Tibial nerve (tissue), 3 donors: ENCODE data around the gene TSPAN32.
"Not testable (repeated sequence)": the region's sequence is repeated elsewhere in the genome, so short reads cannot be mapped to it uniquely, and the experiment has no call there.

Experiments
- POLR2A ChIP-seq, 2 donors: fragments of 450-650 bp; IDR thresholded peaks; one replicate each; pipeline ENCODE4 v1.6.1; 2017; ENCODE audit warnings: antibody characterized with exemption in 2 of 2, mild to moderate bottlenecking in 2 of 2, moderate library complexity in 2 of 2
- TF ChIP-seq, protein P1 (sequence below), 5 experiments: fragments of 200-600 bp in 3 of 5; fragments of 450-650 bp in 2 of 5; sonication (generic) in 3 of 5; IDR thresholded peaks; one replicate each; pipeline ENCODE4 v1.5.1; 2016 to 2019; ENCODE audit warnings: antibody characterized with exemption in 5 of 5, mild to moderate bottlenecking in 3 of 5, moderate library complexity in 2 of 5

DNA sequence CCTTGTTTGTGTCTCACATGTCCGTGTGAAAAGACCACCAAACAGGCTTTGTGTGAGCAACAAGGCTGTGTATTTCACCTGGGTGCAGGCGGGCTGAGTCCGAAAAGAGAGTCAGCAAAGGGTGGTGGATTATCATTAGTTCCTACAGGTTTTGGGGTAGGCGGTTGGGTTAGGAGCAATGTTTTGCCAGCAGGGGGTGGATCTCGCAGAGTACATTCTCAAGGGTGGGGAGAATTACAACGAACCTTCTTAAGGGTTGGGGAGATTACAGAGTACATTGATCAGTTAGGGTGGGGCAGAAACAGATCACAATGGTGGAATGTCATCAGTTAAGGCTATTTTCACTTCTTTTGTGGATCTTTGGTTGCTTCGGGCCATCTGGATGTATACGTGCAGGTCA is 36.9 kb downstream of the TSPAN32 start:
- TF ChIP-seq, protein P1, sequence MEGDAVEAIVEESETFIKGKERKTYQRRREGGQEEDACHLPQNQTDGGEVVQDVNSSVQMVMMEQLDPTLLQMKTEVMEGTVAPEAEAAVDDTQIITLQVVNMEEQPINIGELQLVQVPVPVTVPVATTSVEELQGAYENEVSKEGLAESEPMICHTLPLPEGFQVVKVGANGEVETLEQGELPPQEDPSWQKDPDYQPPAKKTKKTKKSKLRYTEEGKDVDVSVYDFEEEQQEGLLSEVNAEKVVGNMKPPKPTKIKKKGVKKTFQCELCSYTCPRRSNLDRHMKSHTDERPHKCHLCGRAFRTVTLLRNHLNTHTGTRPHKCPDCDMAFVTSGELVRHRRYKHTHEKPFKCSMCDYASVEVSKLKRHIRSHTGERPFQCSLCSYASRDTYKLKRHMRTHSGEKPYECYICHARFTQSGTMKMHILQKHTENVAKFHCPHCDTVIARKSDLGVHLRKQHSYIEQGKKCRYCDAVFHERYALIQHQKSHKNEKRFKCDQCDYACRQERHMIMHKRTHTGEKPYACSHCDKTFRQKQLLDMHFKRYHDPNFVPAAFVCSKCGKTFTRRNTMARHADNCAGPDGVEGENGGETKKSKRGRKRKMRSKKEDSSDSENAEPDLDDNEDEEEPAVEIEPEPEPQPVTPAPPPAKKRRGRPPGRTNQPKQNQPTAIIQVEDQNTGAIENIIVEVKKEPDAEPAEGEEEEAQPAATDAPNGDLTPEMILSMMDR (IDR thresholded peaks at IDR 0.05), result not testable (repeated sequence)
- TF ChIP-seq POLR2A (IDR thresholded peaks at IDR 0.05), result not testable (repeated sequence)
